CD1c-positive myeloid dendritic cell (primary cell): ENCODE results near the gene VSIG10.

ENCODE experiments used
- DNase-seq: peaks from one replicate; pipeline ENCODE4 v3.0.0-alpha.2; 2016; ENCODE audit errors: extremely low spot score

Gene VSIG10

GRCh38 chr12:118060301-118061010, 43.4 kb downstream of the VSIG10 start:
- DNase-seq: peak; percentile 21

- peak; percentile 26 for DNase-seq
These were observed 44.2 kb downstream of the VSIG10 start for GRCh38 chr12:118059341-118060191.

DNA sequence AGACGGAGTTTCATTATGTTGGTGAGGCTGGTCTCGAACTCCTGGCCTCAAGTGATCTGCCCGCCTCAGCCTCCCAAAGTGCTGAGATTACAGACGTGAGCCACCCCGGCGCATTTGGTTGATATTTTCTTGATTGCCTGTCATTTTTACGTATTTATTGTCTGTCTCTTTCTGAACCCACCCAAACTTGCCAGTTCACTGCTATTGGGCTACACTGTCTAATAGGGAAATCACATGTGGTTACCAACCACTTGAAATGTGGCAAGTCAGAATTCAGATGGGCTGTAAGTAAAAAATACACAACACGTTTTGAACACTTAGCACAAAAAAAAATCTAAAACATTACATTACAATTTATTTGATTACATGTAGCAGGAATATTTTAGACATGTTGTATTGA, 44.9 kb downstream of the VSIG10 start:
- DNase-seq: no peak

DNA sequence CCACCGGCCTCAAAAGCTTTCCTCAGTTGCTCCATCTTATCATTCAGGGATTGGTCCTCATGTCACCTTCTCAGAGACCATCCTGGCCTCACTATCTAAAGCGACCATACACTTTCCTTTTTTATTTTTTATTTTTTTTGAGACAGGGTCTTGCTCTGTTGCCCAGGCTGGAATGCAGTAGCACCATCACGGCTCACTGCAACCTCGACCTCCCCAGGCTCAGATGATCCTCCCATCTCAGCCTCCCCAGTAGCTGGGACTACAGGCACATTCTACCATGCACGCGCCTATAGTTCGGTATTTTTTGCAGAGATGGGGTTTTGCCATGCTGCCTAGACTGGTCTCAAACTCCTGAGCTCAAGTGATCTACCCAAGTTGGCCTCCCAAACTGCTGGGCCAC, 45.6 kb downstream of the VSIG10 start:
- no peak for DNase-seq

DNA sequence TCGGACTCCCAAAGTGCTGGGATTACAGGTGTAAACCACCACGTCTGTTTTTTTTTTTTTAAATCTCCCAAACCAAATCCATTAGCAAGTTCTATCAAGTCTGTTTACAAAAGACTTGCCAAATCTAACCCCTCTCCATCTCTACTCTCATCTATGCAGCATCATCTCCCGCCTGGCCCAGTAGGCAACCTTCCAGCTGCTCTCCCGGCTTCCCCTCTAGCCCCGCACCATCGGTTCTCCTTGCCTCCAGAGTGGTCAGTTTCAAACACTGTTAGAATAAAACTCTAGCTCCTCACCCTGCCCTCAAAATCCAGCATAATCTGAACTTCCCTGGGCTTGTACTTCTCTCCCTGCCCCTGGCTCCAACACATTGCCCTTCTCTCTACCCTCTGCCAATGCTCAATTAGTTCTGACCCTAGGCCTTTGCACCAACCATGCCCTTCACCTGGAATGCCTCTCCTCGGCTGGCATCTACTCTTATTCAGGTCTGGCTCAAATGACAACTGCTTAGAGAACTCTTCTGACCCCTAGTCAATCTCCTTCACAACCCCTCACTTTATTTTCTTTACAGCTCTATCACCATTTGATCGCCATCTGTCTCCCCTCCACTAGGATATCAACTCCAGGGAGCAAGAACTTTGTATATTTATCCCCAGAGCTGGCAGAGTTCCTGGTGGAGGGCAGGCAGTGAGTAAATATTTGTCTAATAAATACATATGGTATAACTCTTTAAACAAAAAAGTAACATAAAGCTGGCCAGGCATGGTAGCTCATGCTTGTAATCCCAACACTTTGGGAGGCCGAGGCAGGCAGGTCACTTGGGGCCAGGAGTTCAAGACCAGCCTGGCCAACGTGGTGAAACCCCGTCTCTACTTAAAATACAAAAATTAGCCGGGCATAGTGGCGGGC, 47.7 kb downstream of the VSIG10 start:
- no peak for DNase-seq

DNA sequence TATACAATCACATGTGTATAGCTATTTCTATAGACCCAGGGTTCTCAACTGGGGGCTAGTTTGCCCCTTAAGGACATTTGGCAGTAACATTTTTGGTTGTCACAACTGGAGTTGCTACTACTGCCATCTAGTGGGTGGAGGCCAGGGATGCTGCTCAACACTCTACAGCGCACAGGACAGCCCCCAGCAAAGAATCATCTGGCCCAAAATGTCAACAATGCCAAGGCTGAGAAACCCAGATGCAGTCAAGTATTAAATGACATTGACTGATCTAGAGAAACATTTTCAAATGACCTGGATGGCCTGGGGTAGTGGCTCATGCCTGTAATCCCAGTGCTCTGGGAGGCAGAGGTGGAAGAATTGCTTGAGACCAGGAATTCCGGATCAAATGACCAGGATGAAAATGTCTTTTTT, 48.7 kb downstream of the VSIG10 start:
- peak; percentile 63 for DNase-seq

DNA sequence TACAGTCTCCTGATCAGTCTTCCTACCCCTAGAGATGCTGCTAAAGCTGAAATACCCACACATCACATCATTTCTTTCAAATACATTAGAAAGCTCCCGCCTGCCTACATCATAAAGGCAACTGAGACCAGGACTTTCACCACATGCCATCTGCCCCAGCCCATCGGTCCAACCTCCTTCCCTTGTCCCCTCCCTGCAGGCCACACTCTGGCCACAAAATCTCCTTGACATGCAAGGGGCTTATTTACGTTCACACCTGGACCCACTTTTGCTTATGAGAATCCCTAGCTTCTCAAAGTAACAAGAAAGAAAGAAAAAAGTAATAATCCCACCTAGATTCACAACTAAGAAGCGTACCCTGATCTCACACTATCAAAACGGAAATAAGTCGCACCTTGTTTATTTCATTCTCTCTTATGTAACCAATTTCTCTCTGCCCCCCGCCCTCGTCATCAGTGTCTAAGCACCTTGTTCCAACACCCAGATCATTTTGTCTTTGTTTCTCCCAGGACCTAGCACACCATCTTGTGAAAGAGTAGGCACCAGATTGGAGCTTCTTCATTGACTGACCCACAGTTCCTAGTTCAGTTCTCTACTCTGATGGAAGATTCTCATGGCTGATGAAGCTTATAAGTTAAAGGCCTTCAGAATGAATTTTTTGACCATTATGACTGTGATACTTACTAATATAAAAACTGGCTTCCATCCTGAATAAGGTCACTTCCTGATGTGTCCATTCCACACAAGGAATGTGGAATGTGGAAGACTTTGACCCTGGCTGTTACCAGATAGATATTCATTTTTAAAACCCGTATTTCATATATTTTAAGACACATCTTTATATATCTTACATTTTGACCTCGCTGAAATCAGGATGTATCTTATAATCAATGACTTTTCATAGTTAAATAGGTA, 50.5 kb downstream of the VSIG10 start:
- DNase-seq: no peak

DNA sequence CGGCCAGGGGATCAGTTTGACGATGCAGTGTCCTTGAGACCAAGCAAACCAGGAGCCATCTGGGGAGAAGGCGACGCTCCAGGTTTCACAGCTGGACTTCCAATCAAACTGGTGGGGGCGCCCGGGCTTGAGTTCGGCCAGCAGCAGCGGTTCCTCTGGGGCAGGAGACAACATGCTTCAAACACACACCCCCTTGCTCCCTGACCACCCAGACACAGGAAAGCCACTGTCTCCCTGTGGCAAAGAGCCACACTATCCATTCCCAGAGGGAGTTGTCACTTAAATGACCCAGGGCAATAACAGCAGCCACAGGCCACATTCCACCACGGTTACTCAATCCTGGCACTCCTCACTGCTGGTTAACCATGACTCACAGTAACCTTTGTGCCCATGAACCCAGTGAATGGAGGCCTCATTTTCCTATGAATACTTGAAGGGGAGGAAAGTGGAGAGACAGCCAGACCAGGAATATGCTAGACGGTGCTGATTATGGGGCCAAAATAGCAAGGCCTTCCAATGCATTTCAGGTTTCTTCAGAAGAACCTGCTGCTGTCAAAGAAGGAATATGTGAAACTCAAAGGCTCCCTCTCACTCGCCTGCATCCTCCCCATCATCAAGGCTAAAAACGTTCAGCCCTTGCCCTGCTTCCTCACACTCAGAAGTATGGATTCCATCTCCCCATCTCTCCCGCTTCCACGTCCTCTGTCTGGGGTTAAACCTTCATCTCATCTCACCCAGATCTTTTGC, 51.3 kb downstream of the VSIG10 start:
- DNase-seq: peak; percentile 11

DNA sequence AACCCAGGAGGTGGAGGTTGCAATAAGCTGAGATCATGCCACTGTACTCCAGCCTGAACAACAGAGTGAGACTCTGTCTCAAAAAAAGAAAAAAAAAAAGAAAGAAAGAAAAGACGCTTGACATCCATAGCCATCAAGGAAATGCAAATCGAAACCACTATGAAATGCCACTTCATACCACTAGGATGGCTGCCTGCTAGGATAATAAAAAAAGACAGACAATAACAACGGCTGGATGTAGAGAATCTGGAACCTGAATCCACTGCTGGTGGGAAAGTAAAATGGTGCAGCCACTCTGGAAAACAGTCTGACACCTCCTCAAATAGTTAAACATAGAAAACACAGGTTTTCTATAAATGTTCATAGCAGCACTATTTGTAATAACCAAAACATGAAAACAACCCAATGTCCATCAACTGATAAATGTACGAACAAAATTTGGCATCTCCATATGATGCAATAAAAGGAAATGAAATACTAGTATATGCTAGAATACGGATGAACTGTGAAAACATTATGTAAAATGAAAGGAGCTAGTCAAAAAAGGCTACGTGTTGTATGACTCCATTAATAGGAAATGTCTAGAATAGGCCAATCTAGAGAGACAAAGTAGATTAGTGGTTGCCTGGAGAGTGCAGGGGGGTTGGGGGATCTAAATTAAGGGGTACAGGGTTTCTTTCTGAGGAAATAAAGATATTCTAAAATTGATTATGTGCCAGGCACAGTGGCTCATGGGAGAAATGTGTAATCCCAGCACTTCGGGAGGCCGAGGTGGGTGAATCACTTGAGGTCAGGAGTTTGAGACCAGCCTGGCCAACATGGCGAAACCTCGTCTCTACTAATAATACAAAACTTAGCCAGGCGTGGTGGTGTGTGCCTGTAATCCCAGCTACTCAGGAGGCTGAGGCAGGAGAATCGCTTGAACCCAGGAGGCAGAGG, 52.6 kb downstream of the VSIG10 start:
- DNase-seq: no peak

DNA sequence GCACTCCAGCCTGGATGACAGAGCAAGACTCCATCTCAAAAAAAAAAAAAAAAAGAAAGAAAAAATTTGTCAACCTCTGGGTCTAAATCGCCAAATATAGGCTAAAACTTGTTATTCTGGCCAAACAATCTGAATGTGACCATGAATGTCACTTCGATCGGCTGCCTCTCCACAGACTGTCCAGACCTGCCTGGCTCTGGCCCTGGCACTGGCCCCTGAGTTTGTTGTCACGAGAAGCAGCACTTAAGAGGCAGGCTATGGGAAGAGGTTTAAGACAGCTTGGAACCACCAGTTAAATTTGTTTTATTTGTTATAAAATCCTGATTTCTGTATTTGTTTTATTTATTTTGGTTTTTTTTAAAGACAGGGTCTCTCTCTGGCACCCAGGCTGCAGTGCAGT, 57.4 kb downstream of the VSIG10 start:
- DNase-seq: no peak

DNA sequence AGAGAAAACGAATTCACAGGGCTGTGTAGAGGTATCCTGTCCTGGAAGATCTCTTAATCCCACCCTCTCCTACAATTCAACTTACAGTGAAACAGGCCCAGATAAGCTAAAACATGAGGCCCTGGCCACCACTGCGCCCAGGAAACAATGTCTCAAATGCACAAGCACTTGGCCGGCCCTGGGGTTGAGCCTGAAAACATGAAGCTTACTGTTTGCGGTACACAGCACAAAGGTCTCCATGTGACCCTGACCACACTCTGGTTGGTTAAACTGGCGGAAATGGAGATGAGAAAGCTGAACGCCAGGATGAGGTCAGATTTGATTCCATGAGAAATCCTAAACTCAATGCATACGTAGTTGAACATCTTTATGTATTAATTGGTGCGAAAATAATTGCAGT, 59.2 kb downstream of the VSIG10 start:
- no peak for DNase-seq

- DNase-seq: no peak
These were observed 59.7 kb downstream of the VSIG10 start for GRCh38 chr12:118044075-118044474.

- no peak for DNase-seq
These were observed 61.7 kb downstream of the VSIG10 start for GRCh38 chr12:118042091-118042490.

DNA sequence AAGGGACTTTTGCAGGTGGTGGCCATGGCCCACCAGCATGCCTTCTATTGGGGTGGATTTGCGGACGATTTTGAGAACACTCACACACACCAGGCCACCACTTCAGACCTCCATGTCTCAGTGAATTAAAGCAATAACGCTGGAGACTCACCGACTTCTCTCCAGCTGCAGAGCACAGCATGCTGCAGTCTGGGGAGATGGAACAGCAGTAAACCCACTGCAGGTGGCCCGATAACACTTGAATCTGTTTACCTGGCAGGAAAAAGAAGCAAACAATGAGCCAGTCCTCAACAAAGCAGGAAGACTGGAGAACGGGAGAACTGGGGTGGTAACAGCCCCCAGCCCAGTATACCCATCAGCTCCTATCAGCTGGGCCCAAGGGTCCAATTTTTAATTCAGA, 65.7 kb downstream of the VSIG10 start:
- no peak for DNase-seq

GRCh38 chr12:118036672-118037411, 67.0 kb downstream of the VSIG10 start:
- DNase-seq: no peak

DNA sequence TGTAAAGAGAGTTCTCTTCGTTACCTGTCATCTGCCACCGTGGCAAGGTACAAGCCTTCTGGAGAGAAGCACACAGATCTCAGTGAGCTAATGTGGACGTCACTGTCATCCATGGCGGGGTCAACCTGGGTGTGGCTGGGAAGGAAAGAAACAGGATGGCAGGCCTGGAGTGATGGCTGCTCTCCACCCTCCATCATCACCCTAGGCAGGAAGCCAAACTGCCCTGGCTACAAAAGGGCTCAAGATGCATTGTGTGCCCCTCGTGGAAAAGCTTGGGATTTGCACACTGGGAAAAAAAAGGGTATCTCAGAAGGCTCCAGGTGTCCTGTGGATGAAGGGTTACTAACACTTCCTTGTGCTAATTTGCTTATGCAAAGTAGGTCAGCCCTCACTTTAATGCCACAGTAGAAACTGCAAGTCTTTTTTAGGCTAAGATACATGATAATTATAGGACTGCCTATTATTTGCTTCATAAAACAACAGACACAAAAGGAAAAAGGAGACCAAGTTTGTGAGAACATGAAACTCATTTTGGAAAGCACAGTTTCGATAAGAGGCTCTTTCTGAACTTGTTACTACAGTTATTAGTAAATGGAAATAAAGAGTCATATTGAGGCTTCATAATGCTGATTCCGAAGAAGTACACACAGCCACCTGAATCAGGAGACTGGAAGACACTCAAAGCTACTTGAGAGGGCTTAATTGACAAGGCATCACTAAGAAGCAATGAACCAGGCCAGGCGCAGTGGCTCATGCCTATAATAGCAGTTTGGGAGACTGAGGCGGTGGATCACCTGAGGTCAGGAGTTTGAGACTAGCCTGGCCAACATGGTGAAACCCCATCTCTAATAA, 68.4 kb downstream of the VSIG10 start:
- DNase-seq: no peak

- DNase-seq: no peak
These were observed 69.2 kb downstream of the VSIG10 start for GRCh38 chr12:118034429-118035189.
